Breast epithelium (tissue), 4 donors: ENCODE results near the gene IL5RA. TPM values are rescaled to one million over a fixed set of nuclear protein-coding genes. Genes with fewer than 3 reads are reported as not detected.

Experiments
- DNase-seq, 2 donors: peaks; one replicate each; pipeline ENCODE4 v3.0.0-alpha.2; 2019; ENCODE audit warnings: low spot score in 2 of 2
- H3K27ac ChIP-seq, 2 donors: fragments of 200-600 bp; sonication (generic) in 1 of 2; one replicate each; pipeline ENCODE4 v1.5.1; 2016 to 2019; ENCODE audit warnings: mild to moderate bottlenecking in 1 of 2
- H3K27me3 ChIP-seq, 2 donors: fragments of 200-600 bp; sonication (generic) in 1 of 2; one replicate each; pipeline versions ENCODE4 v1.5.1 to v1.6.0; 2017 to 2019; ENCODE audit warnings: control low read depth in 1 of 2, mild to moderate bottlenecking in 1 of 2
- H3K36me3 ChIP-seq: fragments of 200-600 bp; one replicate; pipeline ENCODE4 v1.5.1; 2019
- H3K4me1 ChIP-seq, 2 donors: fragments of 200-600 bp; sonication (generic); one replicate each; pipeline ENCODE4 v1.5.1; 2016 to 2019; ENCODE audit warnings: control low read depth in 1 of 2
- H3K4me3 ChIP-seq, 3 donors: fragments of 200-600 bp; sonication (generic); 1 replicate in 2 of 3; 2 replicates in 1 of 3; pipeline ENCODE4 v1.5.1; 2016 to 2019; ENCODE audit warnings: mild to moderate bottlenecking in 3 of 3, moderate library complexity in 2 of 3
- H3K9me3 ChIP-seq, 2 donors: fragments of 200-600 bp; sonication (generic) in 1 of 2; one replicate each; pipeline ENCODE4 v1.5.1; 2016 to 2019; ENCODE audit warnings: control low read depth in 1 of 2
- POLR2A ChIP-seq: fragments of 450-650 bp; IDR thresholded peaks from one replicate; pipeline ENCODE4 v1.6.1; 2016; ENCODE audit warnings: antibody characterized with exemption, mild to moderate bottlenecking, moderate library complexity
- POLR2AphosphoS5 ChIP-seq, 3 donors: sonication (generic); formaldehyde crosslinking; IDR thresholded peaks; one replicate each; pipeline ENCODE4 v1.6.1; 2017; ENCODE audit warnings: antibody characterized with exemption in 3 of 3
- intact Hi-C: fragments of 100-400 bp; cut with DNase I; formaldehyde crosslinking; loops from one replicate; pipeline ENCODE4 v1.15.1; 2023; ENCODE audit warnings: low total_unique reads
- total RNA-seq, 3 donors: library from RNA; depleted of rRNA; stranded (reverse); fragments of >200 nt; gene quantifications; one replicate each; pipeline ENCODE4 v1.1.0, GENCODE V29; 2016
- TF ChIP-seq, protein P1 (sequence below), 3 donors: fragments of 450-650 bp; IDR thresholded peaks; one replicate each; pipeline ENCODE4 v1.5.1; 2016 to 2017; ENCODE audit warnings: antibody characterized with exemption in 3 of 3, mild to moderate bottlenecking in 3 of 3, moderate library complexity in 3 of 3

The IL5RA gene
- total RNA-seq, 3 donors from 2014 or later, result 0.48 to 0.98 TPM; not detected in 1

DNA sequence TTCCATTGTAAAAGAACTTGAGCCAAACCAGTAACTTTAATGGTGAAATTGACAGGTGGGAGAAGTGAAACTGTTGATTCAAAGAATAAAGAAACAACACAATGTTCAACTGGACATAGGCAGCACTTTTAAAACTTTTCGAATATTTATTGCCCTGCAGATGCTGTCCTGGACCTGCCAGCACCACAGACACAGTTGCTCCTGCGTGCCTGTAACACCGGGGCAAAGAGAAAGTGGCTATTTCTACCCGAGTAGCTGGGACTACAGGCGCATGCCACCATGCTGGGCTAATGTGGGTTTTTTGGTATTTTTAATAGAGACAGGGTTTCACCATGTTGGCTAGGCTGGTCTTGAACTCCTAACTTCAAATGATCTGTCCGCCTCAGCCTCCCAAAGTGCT lies 7.4 kb downstream of the IL5RA start:
- Histone ChIP-seq H3K4me1 (no peaks in the 10 kb centered on the region), H3K27ac (no peak overlapping the region), H3K4me3 (no peak overlapping the region), H3K36me3 (no peaks in the 10 kb centered on the region), H3K27me3 (no peaks in the 10 kb centered on the region), H3K9me3 (no peaks in the 10 kb centered on the region)
- DNase-seq, result no peak
- intact Hi-C loops, result no loop called here
- TF ChIP-seq POLR2A (no peak), POLR2AphosphoS5 (IDR thresholded peaks at IDR 0.05) (no peak)
- TF ChIP-seq, protein P1, sequence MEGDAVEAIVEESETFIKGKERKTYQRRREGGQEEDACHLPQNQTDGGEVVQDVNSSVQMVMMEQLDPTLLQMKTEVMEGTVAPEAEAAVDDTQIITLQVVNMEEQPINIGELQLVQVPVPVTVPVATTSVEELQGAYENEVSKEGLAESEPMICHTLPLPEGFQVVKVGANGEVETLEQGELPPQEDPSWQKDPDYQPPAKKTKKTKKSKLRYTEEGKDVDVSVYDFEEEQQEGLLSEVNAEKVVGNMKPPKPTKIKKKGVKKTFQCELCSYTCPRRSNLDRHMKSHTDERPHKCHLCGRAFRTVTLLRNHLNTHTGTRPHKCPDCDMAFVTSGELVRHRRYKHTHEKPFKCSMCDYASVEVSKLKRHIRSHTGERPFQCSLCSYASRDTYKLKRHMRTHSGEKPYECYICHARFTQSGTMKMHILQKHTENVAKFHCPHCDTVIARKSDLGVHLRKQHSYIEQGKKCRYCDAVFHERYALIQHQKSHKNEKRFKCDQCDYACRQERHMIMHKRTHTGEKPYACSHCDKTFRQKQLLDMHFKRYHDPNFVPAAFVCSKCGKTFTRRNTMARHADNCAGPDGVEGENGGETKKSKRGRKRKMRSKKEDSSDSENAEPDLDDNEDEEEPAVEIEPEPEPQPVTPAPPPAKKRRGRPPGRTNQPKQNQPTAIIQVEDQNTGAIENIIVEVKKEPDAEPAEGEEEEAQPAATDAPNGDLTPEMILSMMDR (IDR thresholded peaks at IDR 0.05), result no peak

- Histone ChIP-seq H3K27ac (no peak overlapping the region), H3K9me3 (no peaks in the 10 kb centered on the region), H3K27me3 (no peaks in the 10 kb centered on the region), H3K4me1 (no peaks in the 10 kb centered on the region), H3K4me3 (no peak overlapping the region), H3K36me3 (no peaks in the 10 kb centered on the region)
- TF ChIP-seq, protein P1 (IDR thresholded peaks at IDR 0.05), result no peak
- no peak for TF ChIP-seq POLR2AphosphoS5 (IDR thresholded peaks at IDR 0.05)
- no peak for TF ChIP-seq POLR2A
- DNase-seq, result no peak
- intact Hi-C loops, result no loop called here
Observed at GRCh38 chr3:3101660-3102458, 8.3 kb downstream of the IL5RA start.

DNA sequence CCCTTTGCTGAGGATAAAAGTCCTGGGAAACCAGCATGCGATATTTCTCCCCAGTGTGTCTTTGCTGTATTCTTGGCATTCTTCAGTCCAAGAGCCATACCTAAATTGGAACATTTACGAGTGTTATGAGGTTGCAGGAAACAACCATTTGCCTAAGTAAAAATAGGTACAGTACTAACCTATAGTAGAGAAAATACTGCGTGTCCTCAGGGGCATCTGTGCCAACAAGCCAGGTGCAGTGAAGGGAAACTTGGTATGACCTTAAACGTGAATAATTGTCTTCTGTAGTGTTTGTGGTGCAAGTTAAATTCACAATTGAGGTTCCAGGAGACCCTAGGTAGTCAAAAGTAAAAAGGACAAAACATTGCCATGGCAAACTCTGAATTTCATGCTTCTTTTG lies 12.2 kb downstream of the IL5RA start:
- no peak for DNase-seq
- intact Hi-C loops, result no loop called here
- no peaks in the 10 kb centered on the region for H3K36me3 ChIP-seq
- no peaks in the 10 kb centered on the region for H3K9me3 ChIP-seq
- H3K4me1 ChIP-seq, result no peaks in the 10 kb centered on the region
- no peaks in the 10 kb centered on the region for H3K27me3 ChIP-seq
- TF ChIP-seq POLR2AphosphoS5 (IDR thresholded peaks at IDR 0.05) (no peak), POLR2A (no peak)
- TF ChIP-seq, protein P1 (IDR thresholded peaks at IDR 0.05), result no peak
- H3K4me3 ChIP-seq, result no peak overlapping the region
- no peak overlapping the region for H3K27ac ChIP-seq

DNA sequence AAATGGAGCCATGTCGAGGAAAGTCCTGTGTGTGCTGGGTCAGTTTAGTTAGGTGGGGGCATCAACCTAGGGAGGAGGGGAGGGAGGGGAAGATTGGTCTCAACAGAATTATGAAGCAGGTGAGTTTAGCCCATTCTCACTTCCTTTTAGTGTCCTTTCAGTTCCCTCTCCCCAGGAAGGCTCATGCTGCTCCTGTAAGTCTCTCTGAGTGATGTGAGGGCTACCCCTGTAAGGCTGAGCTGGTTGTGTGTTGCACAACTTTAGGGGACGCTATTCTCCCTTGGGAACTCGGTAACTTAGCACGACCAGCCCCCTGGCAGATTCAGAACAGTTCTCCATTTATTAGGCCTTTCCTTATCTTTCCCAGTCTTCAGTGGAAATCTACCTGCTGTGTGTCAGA lies 21.2 kb downstream of the IL5RA start:
- Histone ChIP-seq H3K4me3 (no peak overlapping the region), H3K27me3 (no peaks in the 10 kb centered on the region), H3K36me3 (no peaks in the 10 kb centered on the region), H3K9me3 (no peaks in the 10 kb centered on the region), H3K4me1 (no peaks in the 10 kb centered on the region), H3K27ac (no peak overlapping the region)
- TF ChIP-seq, protein P1 (IDR thresholded peaks at IDR 0.05), result no peak
- TF ChIP-seq POLR2AphosphoS5 (IDR thresholded peaks at IDR 0.05) (no peak), POLR2A (no peak)
- no peak for DNase-seq
- intact Hi-C loops, result no loop called here

DNA sequence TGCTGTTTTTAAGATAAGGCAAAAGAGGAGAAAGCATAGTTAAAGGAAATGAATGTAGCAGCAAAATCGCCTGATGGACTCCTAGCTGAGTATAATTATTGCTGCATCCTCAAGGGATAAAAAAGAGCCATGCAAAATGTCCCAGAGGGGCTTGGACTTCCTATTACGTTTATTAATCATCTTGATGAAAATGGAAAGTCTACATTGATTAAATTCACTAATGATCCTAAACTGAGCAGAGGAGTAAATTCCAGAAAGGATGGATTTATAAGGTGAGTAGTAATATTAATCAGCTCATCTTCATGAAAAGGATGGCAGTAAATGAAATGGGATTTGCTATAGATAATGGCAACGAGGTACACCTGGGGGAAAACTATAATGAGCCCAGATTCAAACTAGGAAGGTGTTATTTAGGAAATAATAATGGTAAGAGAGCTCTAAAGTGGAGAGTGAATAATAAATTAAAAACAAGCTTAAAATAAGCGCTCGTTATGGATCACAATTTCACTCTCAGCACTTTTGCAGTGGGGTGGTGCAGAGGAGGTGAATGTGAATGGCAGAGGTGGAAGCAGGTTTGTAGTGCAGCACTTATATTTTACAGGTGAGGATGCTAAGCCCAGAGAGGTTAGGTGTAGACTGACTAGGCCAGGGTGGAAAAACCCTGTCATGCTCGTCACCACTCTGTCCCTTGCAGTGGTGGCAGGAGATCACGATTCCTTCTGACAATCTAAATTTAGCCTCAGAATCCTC lies 22.3 kb downstream of the IL5RA start:
- no peak for TF ChIP-seq POLR2A
- no peak for TF ChIP-seq POLR2AphosphoS5 (IDR thresholded peaks at IDR 0.05)
- TF ChIP-seq, protein P1 (IDR thresholded peaks at IDR 0.05), result no peak
- H3K27ac ChIP-seq, result no peak overlapping the region
- no peaks in the 10 kb centered on the region for H3K27me3 ChIP-seq
- H3K36me3 ChIP-seq, result no peaks in the 10 kb centered on the region
- H3K4me3 ChIP-seq, result no peak overlapping the region
- DNase-seq, result no peak
- no peaks in the 10 kb centered on the region for H3K4me1 ChIP-seq
- intact Hi-C loops, result no loop called here
- no peaks in the 10 kb centered on the region for H3K9me3 ChIP-seq
